SIG-M5 (cell line): Measurements from ENCODE around the gene TUBA1B.
A peak's percentile ranks its signal among the peaks of the same experiment; 100 is the strongest.

Experiments
- DNase-seq: peaks from one replicate; lab custom pipeline; 2025; lab: John Stamatoyannopoulos, UW

Gene TUBA1B

DNA sequence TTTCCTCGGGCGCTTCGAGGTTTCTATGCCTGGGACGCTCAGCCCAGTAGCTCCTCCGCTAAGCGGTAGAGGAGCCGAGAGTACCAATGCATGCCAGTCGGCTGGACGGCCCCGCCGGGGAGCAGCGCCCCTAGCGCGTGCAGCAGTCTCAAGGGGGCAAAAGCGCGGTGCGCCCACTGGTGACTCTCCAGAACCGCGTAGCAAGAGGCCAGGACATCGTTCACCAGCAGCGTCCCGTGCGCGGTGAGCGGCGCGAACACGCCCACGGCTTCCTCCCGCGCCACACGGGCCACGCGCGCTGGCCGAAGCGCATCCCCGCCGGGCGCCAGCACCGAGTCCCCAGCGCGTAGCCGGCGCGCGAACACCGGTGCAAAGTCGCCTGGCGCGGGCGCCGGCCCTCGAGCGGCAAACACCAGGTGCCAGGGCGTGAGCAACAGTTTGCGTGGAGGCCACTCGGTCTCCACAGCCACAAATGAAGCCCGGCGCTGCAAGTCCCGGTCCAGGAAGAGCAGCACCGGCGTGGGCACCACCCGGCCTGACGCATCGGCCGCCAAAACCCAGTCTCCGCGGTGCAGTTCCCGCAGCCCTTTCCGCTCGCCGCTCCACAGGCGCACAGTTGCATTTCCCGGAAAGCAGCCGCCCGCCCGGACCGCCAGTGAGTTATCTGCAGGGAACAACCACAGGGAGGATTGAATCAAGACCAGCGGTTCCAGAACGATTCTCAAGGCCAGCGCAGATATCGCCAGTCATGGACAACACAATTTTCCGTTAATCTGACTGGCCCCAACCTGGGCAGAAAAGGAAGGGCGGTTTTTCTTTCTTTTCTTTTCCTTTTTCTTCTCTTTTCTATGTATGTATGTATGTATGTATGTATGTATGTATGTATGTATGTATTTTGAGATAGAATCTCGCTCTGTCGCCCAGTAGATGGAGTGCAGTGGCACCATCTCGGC lies 41.1 kb downstream of the TUBA1B start:
- no peak for DNase-seq

DNA sequence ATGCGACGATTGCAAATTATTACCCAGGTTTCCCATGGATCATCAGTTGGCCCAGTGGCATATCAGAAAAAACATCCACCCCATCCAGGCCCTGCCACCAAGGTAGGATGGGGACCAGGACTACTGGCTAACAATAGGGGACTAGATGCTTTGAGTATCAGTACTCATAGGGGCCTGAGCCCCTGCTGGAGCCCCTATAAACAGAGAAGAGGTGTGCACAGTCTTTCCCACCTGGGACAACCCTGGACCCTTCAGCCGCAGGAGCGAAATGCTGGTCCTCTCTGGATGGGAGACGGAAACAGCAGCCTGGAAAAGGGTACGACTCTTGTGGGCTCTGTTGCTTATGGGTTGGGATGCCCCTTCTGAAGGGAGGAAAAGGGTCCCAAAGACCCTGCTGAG lies 42.3 kb downstream of the TUBA1B start:
- no peak for DNase-seq

DNA sequence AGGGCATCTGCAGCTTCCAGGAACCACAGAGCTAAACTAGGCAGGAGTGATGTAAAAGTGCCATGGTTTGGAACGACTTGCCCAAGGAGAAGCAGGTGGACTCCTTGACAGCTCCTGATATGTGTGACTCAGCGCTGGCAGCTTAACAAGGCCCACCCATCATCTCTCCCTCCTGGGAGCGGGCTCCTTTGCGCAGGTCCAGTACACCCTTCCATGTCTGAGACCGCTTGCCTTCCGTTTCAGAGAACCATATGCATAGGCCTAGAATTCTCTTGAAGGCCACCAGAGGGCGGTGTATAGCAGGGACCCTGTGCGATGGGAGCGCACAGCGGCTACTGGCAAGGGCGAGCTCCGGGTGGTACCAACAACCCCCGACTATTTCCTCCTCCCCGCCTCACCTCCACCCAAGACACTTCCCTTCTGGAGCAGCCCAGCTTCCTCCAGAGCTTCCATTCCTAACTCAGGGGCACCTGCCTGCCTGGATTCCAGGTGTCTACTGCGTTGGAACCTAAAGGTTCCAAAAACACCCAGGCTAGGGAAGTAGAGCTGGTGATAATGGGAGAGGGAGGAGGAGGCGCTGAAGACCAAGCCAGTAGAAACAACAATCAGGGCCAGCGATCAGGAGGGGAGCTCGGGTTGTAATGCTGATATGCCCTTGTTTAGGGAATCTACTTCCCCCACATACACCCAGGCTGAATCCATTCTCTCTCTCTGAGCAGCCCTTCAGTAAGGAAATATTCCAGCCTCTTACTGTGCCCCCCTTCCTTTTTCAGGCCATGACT lies 42.9 kb downstream of the TUBA1B start:
- DNase-seq = peak; percentile 57

DNA sequence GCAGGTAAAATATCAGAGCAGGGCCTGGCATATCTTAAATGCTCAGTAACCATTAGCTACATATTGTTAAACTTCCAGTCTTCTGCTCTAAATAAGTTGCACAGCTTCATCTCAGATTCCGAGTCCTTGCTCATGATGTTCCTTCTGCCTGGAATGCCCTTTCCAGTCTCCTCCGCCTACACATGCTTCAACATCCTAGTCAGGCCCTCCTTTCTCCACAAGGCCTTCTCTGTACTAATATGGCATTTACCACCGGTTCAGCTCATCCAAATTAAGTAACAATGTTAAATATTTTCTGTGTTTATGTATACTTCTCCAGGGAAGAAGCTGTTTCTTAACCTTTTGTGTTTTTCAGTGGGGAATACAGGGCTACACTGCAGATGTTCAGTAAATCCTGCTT lies 45.1 kb downstream of the TUBA1B start:
- DNase-seq = no peak

DNA sequence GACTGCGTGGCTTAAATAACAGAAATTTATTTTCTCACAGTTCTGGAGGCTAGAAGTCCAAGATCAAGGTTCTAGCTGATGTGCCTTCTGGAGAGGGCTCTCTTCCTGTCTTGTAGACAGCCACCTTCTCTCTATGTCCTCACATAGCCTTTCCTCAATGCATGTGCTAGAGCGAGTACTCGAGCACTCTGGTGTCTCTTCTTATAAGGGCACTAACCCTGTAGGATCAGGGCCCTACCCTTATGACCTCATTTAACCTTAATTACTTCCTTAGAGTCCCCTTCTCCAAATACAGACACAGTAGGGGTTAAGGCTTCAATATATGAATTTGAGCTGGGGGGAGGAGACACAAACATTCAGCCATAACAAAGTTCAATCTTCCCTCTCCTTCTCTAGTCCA lies 46.8 kb downstream of the TUBA1B start:
- DNase-seq = no peak

DNA sequence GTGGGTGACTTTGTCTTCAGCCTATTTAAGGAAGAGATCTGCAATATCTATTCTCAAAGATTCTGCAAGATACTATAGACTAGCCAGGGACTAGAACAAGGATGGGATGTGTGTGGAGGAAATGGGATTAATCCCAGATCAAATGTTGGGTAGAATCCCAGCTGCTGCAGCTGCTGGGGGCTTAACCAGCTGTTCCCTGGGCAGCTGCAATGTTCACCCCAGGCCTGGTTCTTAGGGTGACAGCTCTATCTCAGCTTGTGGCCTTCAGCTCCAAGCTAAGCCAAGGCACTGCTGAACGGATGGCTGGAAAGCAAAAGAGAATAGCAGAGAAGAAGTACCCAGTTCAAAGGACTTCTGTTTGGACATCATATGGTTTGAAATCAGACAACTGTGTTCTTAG lies 51.4 kb downstream of the TUBA1B start:
- no peak for DNase-seq
